Measurements from ENCODE around the gene COMMD10.

- TF ChIP-seq, protein P1, sequence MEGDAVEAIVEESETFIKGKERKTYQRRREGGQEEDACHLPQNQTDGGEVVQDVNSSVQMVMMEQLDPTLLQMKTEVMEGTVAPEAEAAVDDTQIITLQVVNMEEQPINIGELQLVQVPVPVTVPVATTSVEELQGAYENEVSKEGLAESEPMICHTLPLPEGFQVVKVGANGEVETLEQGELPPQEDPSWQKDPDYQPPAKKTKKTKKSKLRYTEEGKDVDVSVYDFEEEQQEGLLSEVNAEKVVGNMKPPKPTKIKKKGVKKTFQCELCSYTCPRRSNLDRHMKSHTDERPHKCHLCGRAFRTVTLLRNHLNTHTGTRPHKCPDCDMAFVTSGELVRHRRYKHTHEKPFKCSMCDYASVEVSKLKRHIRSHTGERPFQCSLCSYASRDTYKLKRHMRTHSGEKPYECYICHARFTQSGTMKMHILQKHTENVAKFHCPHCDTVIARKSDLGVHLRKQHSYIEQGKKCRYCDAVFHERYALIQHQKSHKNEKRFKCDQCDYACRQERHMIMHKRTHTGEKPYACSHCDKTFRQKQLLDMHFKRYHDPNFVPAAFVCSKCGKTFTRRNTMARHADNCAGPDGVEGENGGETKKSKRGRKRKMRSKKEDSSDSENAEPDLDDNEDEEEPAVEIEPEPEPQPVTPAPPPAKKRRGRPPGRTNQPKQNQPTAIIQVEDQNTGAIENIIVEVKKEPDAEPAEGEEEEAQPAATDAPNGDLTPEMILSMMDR (IDR thresholded peaks at IDR 0.05) = no peak
- no peak for TF ChIP-seq POLR2A (IDR thresholded peaks at IDR 0.05)
Measured at GRCh38 chr5:116144991-116145390, 60.2 kb downstream of the COMMD10 start.
